A549 (cell line): ENCODE results near the gene TMEM171. TPM values are rescaled to one million over a fixed set of nuclear protein-coding genes. Genes with fewer than 3 reads are reported as not detected.

Source experiments
- ATAC-seq, 2 experiments: fragments of 200-7000 bp in 1 of 2; fragments of >200 bp in 1 of 2; cut with Nextera tagmentation in 1 of 2; cut with Tn5 transposase in 1 of 2; 3 replicates each; pipeline versions ENCODE4 v1.8.0 to v1.9.1; 2018 to 2020; ENCODE audit warnings: mild to moderate bottlenecking in 1 of 2, moderate library complexity in 1 of 2
- CTCF ChIA-PET: fragments of 300-600 bp; sonication (Branson Sonifier 250); formaldehyde crosslinking; extraction: SDS; loops from one replicate; lab custom pipeline; 2021; ENCODE audit warnings: antibody characterized with exemption, inconsistent platforms; lab: Yijun Ruan, JAX
- POLR2A ChIA-PET: fragments of 350-600 bp; formaldehyde crosslinking; extraction: SDS; loops from one replicate; lab custom pipeline; 2021; ENCODE audit warnings: antibody characterized with exemption, inconsistent platforms; lab: Yijun Ruan, JAX
- DNase-seq, 2 experiments: peaks; one replicate each; pipeline versions ENCODE4 v3.0.0 to v3.0.0-alpha.2; 2011 to 2016; ENCODE audit warnings: low read depth in 1 of 2, low spot score in 1 of 2
- FAIRE-seq: peaks from 2 replicates; lab custom pipeline; 2011; peaks lifted over from hg19 to GRCh38; lab: Jason Lieb, UNC
- H3K27ac ChIP-seq, 2 experiments: fragments of >200 bp; sonication (Bioruptor Twin); formaldehyde crosslinking; 3 replicates each; pipeline ENCODE4 v1.5.1; 2016 to 2017
- H3K4me1 ChIP-seq: fragments of >200 bp; sonication (Bioruptor Twin); formaldehyde crosslinking; 3 replicates; pipeline ENCODE4 v1.6.1; 2016
- H3K4me2 ChIP-seq: fragments of >200 bp; sonication (Bioruptor Twin); formaldehyde crosslinking; 3 replicates; pipeline ENCODE4 v1.6.1; 2016
- H3K4me3 ChIP-seq: fragments of >200 bp; sonication (Bioruptor Twin); formaldehyde crosslinking; 3 replicates; pipeline ENCODE4 v1.5.1; 2016
- H3K9me3 ChIP-seq: fragments of >200 bp; sonication (Bioruptor Twin); formaldehyde crosslinking; 3 replicates; pipeline ENCODE4 v1.6.1; 2016
- BHLHE40 ChIP-seq: IDR thresholded peaks from 2 replicates; pipeline ENCODE4 v1.6.1; 2012; ENCODE audit warnings: low read depth, low read length, inconsistent platforms
- CBX2 ChIP-seq: fragments of 200-600 bp; sonication (generic); IDR thresholded peaks from 2 replicates; pipeline ENCODE4 v1.6.1; 2016; ENCODE audit warnings: low read depth, mild to moderate bottlenecking, borderline replicate concordance
- CBX8 ChIP-seq: fragments of 200-600 bp; sonication (generic); IDR thresholded peaks from 2 replicates; pipeline ENCODE4 v1.6.1; 2016
- CHD2 ChIP-seq: fragments of 150-350 bp; IDR thresholded peaks from 2 replicates; pipeline ENCODE4 v1.6.1; 2014; ENCODE audit warnings: low read length; ENCODE audit not compliant: partially characterized antibody
- ESRRA ChIP-seq: fragments of 150-350 bp; IDR thresholded peaks from 2 replicates; pipeline ENCODE4 v1.6.1; 2014; ENCODE audit warnings: mild to moderate bottlenecking, low read length, borderline replicate concordance
- HOXB5 ChIP-seq: fragments of 250-450 bp; sonication (Bioruptor Pico); IDR thresholded peaks from 2 replicates; pipeline ENCODE4 v1.5.0; 2020; ENCODE audit warnings: mild to moderate bottlenecking, moderate library complexity
- JUN ChIP-seq, 2 experiments: fragments of >200 bp; sonication (Bioruptor Twin); formaldehyde crosslinking; IDR thresholded peaks; 2 replicates in 1 of 2; 3 replicates in 1 of 2; pipeline ENCODE4 v1.6.1; 2016 to 2017
- KDM1A ChIP-seq: fragments of 200-600 bp; sonication (generic); IDR thresholded peaks from 2 replicates; pipeline ENCODE4 v1.6.1; 2016; ENCODE audit warnings: low read depth, mild to moderate bottlenecking
- MAFK ChIP-seq: fragments of 450-650 bp; IDR thresholded peaks from 2 replicates; pipeline ENCODE4 v1.6.1; 2014; ENCODE audit not compliant: partially characterized antibody
- NPAS2 ChIP-seq: fragments of 250-450 bp; sonication (Bioruptor Pico); IDR thresholded peaks from 2 replicates; pipeline ENCODE4 v1.8.0; 2022; ENCODE audit warnings: mild to moderate bottlenecking, moderate library complexity, borderline replicate concordance
- NR3C1 ChIP-seq: fragments of >200 bp; sonication (Bioruptor Twin); formaldehyde crosslinking; IDR thresholded peaks from 3 replicates; pipeline ENCODE4 v1.6.1; 2017
- RARB ChIP-seq: fragments of 250-450 bp; sonication (Bioruptor Pico); IDR thresholded peaks from 2 replicates; pipeline ENCODE4 v1.8.0; 2021; ENCODE audit warnings: mild to moderate bottlenecking, moderate library complexity
- RCOR1 ChIP-seq: fragments of 150-350 bp; IDR thresholded peaks from 2 replicates; pipeline ENCODE4 v1.6.1; 2014; ENCODE audit warnings: antibody characterized with exemption, low read length, low read depth
- RNF2 ChIP-seq: fragments of 200-600 bp; sonication (generic); IDR thresholded peaks from 2 replicates; pipeline ENCODE4 v1.6.1; 2016; ENCODE audit warnings: low read depth, mild to moderate bottlenecking, antibody characterized with exemption, moderate library complexity, borderline replicate concordance
- SREBF2 ChIP-seq: fragments of 450-650 bp; IDR thresholded peaks from 2 replicates; pipeline ENCODE4 v1.6.1; 2014; ENCODE audit warnings: mild to moderate bottlenecking, moderate library complexity
- TFCP2L1 ChIP-seq: fragments of 250-450 bp; sonication (Bioruptor Pico); IDR thresholded peaks from 2 replicates; pipeline ENCODE4 v1.5.0; 2021; ENCODE audit warnings: mild to moderate bottlenecking
- TP53 ChIP-seq: fragments of 250-450 bp; sonication (Bioruptor Pico); IDR thresholded peaks from 2 replicates; pipeline ENCODE4 v1.5.0; 2021; ENCODE audit warnings: mild to moderate bottlenecking, moderate library complexity
- ZC3H11A ChIP-seq: fragments of 450-650 bp; IDR thresholded peaks from 2 replicates; pipeline ENCODE4 v1.6.1; 2014; ENCODE audit warnings: antibody characterized with exemption, mild to moderate bottlenecking
- ZFP36 ChIP-seq: fragments of 450-650 bp; IDR thresholded peaks from 2 replicates; pipeline ENCODE4 v1.6.1; 2014; ENCODE audit warnings: borderline replicate concordance; ENCODE audit not compliant: partially characterized antibody
- WGBS: methylation state at CpG from one replicate; pipeline ENCODE4 v1.1.6; 2017; ENCODE audit errors: missing lambda C conversion rate; 5-methylcytosine and 5-hydroxymethylcytosine counted together
- polyA plus RNA-seq, 4 experiments: library from polyadenylated mRNA; depleted of rRNA in 3 of 4; stranded (reverse); fragments of >200 nt; fragmentation: RNase III in 1 of 4; extraction: RNeasy Plus Mini Kit Qiagen cat#74134 plus additional on column Dnase treatment in 1 of 4; gene quantifications; 2 replicates in 3 of 4; 3 replicates in 1 of 4; pipeline ENCODE4 v1.2.3, GENCODE V29; 2011 to 2017
- TF ChIP-seq, protein P1 (sequence below): IDR thresholded peaks from 2 replicates; pipeline ENCODE4 v1.6.1; 2012
- TF ChIP-seq, protein P2 (sequence below): IDR thresholded peaks from 2 replicates; pipeline ENCODE4 v1.6.1; 2012
- TF ChIP-seq, protein P3 (sequence below): fragments of 150-350 bp; IDR thresholded peaks from 2 replicates; pipeline ENCODE4 v1.6.1; 2014; ENCODE audit warnings: low read depth, mild to moderate bottlenecking, low read length

TMEM171 gene
- polyA plus RNA-seq, 2 of the 4 experiments (the other 2 are of a cell fraction), result 1.5 to 6.7 TPM

DNA sequence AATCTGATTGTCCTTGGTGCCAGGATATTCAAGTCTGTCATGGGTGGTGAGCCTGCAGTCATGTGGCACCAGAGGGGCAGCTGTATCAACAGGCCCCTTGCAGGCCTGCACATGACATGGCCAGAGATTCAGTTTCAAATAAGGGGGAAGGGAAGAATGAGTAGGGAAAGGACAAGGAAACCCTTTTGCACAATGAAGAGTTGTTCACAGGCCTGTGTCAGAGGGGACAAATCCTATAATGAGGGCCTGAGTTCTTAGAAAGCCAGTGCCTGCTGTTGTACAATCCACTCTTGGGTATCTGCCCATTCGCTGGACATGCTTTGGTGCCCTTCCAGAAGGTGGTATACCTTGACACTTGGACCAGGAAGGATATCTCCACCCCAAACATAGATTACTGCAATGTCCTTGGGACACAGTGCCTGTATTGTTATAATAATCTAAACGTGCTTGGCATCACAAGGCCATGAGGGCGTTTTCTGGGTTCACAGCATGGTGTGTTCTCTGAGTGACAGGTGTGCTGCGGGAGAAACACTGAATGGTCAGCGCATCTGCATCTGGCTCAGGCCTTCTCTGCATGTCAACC, 1.9 kb upstream of the TMEM171 start:
- CTCF ChIA-PET, result interaction anchor here (0.6 to 2.1 kb wide), 2 partner anchors 298 to 333 kb away, joined by 3 to 6 read pairs; no protein-coding TSS in a partner anchor
- no peaks in the 10 kb centered on the region for H3K9me3 ChIP-seq
- no peak for TF ChIP-seq MAFK
- TF ChIP-seq HOXB5 (CRISPR knock-in tag), result no peak
- TF ChIP-seq SREBF2, result no peak
- TF ChIP-seq ESRRA, result no peak
- no peak for TF ChIP-seq NPAS2
- TF ChIP-seq KDM1A, result no peak
- TF ChIP-seq TFCP2L1 (CRISPR knock-in tag), result no peak
- TF ChIP-seq ZFP36, result no peak
- no peak for TF ChIP-seq BHLHE40
- TF ChIP-seq, all 56 proteins: peak for 0
- Histone ChIP-seq H3K4me2 (no peak overlapping the region), H3K4me3 (no peak overlapping the region), H3K27ac (no peak overlapping the region), H3K4me1 (peaks cover 38% of the 10 kb centered on the region)
- DNase-seq, result no peak
- WGBS, result 85% methylated on average over 5 of the region's 5 CpGs
- no peak for ATAC-seq
- POLR2A ChIA-PET, result no interaction called here
- FAIRE-seq, result no peak

DNA sequence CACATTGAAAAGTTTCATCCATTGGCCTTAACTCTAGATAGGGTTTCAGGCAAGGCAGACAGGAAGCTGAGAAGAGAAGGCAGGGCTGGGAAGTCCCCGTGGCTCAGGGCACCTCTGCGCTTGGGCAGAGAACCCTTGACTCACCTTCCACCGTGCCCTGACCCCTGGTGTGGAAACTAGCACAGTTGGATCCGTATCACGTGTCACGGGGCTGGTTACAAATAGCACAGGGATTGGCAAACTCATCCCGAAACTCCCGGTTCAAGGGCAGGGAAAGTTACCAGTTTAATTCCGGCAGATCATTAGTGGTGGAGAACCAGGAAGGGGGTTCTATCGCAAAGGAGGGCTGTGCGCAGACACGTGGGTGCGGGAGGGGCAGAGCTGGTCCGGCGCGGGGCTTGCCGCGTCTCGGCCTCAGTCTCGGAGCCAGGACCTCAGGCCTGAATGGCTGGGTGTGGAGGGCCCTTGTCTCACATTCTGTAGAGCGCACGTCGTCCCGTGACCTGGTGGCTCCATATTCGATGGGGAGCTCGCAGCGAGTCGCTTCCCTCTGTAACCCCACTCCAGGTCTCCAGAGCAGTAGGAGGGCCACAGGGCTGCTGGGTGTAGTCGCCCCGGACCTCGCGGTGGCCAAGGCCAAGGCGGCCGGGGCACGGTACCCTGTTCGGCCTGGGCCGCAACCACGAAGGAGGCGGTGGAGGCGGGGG, 771 bp upstream of the TMEM171 start:
- POLR2A ChIA-PET, result no interaction called here
- H3K4me1 ChIP-seq, result peaks cover 35% of the 10 kb centered on the region
- 92% methylated on average over 36 of the region's 40 CpGs for WGBS
- ATAC-seq (peak in 1 of 2 experiments; percentile 7; a peak in 1 of 6 replicates), DNase-seq (peak in 1 of 2 experiments; percentile 9), FAIRE-seq (no peak)
- peak overlapping the region; percentile 45 for H3K4me3 ChIP-seq
- H3K27ac ChIP-seq, result peak overlapping the region; percentile 66 to 90; a peak in 5 of 6 replicates
- CTCF ChIA-PET, result interaction anchor here (0.6 to 2.1 kb wide), 3 partner anchors 36 to 332 kb away, joined by 3 to 6 read pairs (median 3); no protein-coding TSS in a partner anchor
- no peak for TF ChIP-seq RNF2
- TF ChIP-seq CBX8, result no peak
- TF ChIP-seq, protein P1, sequence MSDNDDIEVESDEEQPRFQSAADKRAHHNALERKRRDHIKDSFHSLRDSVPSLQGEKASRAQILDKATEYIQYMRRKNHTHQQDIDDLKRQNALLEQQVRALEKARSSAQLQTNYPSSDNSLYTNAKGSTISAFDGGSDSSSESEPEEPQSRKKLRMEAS, result no peak
- no peak for TF ChIP-seq ZC3H11A
- TF ChIP-seq CHD2, result no peak
- no peak for TF ChIP-seq RCOR1
- TF ChIP-seq, protein P2, sequence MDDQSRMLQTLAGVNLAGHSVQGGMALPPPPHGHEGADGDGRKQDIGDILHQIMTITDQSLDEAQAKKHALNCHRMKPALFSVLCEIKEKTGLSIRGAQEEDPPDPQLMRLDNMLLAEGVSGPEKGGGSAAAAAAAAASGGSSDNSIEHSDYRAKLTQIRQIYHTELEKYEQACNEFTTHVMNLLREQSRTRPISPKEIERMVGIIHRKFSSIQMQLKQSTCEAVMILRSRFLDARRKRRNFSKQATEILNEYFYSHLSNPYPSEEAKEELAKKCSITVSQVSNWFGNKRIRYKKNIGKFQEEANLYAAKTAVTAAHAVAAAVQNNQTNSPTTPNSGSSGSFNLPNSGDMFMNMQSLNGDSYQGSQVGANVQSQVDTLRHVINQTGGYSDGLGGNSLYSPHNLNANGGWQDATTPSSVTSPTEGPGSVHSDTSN, result no peak
- no peak for TF ChIP-seq RARB (CRISPR knock-in tag)
- no peak for TF ChIP-seq CBX2
- no peak for TF ChIP-seq TP53 (CRISPR knock-in tag)
- no peaks in the 10 kb centered on the region for H3K9me3 ChIP-seq
- peak overlapping the region; percentile 92 for H3K4me2 ChIP-seq

DNA sequence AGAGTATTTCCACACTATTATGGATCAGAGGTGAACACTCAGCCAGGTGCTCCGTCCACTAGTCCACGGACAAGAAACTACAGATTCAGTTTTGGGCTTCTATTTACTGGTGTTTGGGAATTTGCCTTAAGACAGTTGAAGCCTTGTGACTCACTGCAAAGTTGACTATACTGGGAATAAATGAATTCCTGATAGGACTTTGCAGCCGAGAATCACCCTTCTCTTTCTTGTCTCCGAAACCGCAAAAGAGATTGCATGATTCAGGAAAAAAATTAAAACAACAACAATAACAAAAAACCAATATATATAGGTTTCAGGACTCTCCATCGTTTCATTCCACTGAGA, 716 bp downstream of the TMEM171 start:
- FAIRE-seq (no peak), ATAC-seq (no peak), DNase-seq (no peak)
- peak overlapping the region; percentile 66 to 90; a peak in 4 of 6 replicates for H3K27ac ChIP-seq
- peak overlapping the region; percentile 45 for H3K4me3 ChIP-seq
- H3K4me2 ChIP-seq, result peak overlapping the region; percentile 92
- CTCF ChIA-PET, result interaction anchor here (0.9 to 2.2 kb wide), 3 partner anchors 12 to 80 kb away, joined by 3 to 7 read pairs (median 3); no protein-coding TSS in a partner anchor
- POLR2A ChIA-PET, result no interaction called here
- 52% methylated on average over 6 of the region's 6 CpGs for WGBS
- TF ChIP-seq SREBF2 (no peak), NR3C1 (no peak), JUN (IDR thresholded peaks at IDR 0.05) (no peak)
- TF ChIP-seq, protein P3, sequence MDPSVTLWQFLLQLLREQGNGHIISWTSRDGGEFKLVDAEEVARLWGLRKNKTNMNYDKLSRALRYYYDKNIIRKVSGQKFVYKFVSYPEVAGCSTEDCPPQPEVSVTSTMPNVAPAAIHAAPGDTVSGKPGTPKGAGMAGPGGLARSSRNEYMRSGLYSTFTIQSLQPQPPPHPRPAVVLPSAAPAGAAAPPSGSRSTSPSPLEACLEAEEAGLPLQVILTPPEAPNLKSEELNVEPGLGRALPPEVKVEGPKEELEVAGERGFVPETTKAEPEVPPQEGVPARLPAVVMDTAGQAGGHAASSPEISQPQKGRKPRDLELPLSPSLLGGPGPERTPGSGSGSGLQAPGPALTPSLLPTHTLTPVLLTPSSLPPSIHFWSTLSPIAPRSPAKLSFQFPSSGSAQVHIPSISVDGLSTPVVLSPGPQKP, result no peak
- H3K9me3 ChIP-seq, result no peaks in the 10 kb centered on the region
- peaks cover 20% of the 10 kb centered on the region for H3K4me1 ChIP-seq
